Smooth muscle cell of bladder (primary cell): Measurements from ENCODE around the gene BTRC. TPM values are rescaled to one million over a fixed set of nuclear protein-coding genes. Genes with fewer than 3 reads are reported as not detected.

ENCODE experiments used
- total RNA-seq: library from RNA; depleted of rRNA; stranded (reverse); fragments of >200 nt; gene quantifications from 2 replicates; pipeline ENCODE4 v1.2.3, GENCODE V29; 2014

BTRC gene
- total RNA-seq, result 10.4 and 10.8 TPM in 2 replicates

GRCh38 chr10:101353692-101354327 lies at the start of gene BTRC:
Gene BTRC, plus strand, starts transcription at chr10:101354165. Its CDS starts 16 bp downstream, at chr10:101354181.

GRCh38 chr10:101587725-101588653 lies 234.0 kb downstream of the BTRC start, which contains the start of the genes DPCD and POLL:
Gene DPCD, plus strand, starts transcription at chr10:101588321. Its CDS starts 16 bp downstream, at chr10:101588337.
Gene POLL, minus strand, starts transcription at chr10:101588257. Its CDS starts 897 bp downstream, at chr10:101587360.

Other genes with a start within 250 kb of the BTRC start
- gene TLX1, start 222.9 kb upstream of the BTRC start, total RNA-seq, result not detected in 2 replicates
- gene LBX1, start 124.7 kb upstream of the BTRC start, total RNA-seq, result not detected in 2 replicates
- gene POLL, start 234.1 kb downstream of the BTRC start, total RNA-seq, result 9.5 and 10.0 TPM in 2 replicates
- gene DPCD, start 234.2 kb downstream of the BTRC start, total RNA-seq, result 61.0 and 61.8 TPM in 2 replicates